Measurements from ENCODE around the gene ITPKB.
A peak's percentile ranks its signal among the peaks of the same experiment; 100 is the strongest.
"Not testable (repeated sequence)": the region's sequence is repeated elsewhere in the genome, so short reads cannot be mapped to it uniquely, and the experiment has no call there.

ITPKB gene

GRCh38 chr1:226754793-226755533 is 15.9 kb upstream of the ITPKB start:
- no peak for DNase-seq

- no peak for DNase-seq
Measured at GRCh38 chr1:226754097-226754496, 15.0 kb upstream of the ITPKB start.

GRCh38 chr1:226751703-226752102 is 12.6 kb upstream of the ITPKB start:
- no peak for DNase-seq

- DNase-seq, result no peak
Measured at GRCh38 chr1:226751214-226751613, 12.1 kb upstream of the ITPKB start.

- DNase-seq, result no peak
Measured at GRCh38 chr1:226749467-226749866, 10.4 kb upstream of the ITPKB start.

GRCh38 chr1:226748306-226748705 is 9.2 kb upstream of the ITPKB start:
- DNase-seq, result no peak

- not testable (repeated sequence) for DNase-seq
Measured at GRCh38 chr1:226747519-226748263, 8.6 kb upstream of the ITPKB start.

- no peak for DNase-seq
Measured at GRCh38 chr1:226743259-226743658, 4.2 kb upstream of the ITPKB start.

- DNase-seq, result no peak
Measured at GRCh38 chr1:226741009-226741408, 1.9 kb upstream of the ITPKB start.

GRCh38 chr1:226739696-226740065 is 599 bp upstream of the ITPKB start:
- no peak for DNase-seq

GRCh38 chr1:226738421-226738994 is 574 bp downstream of the ITPKB start:
- DNase-seq, result peak in 1 of 2 donors; percentile 56

- DNase-seq, result peak; percentile 58 to 65
Measured at GRCh38 chr1:226737819-226738420, 1.2 kb downstream of the ITPKB start.

GRCh38 chr1:226736908-226737818 is 1.9 kb downstream of the ITPKB start:
- peak; percentile 63 to 68 for DNase-seq

- DNase-seq, result peak in 1 of 2 donors; percentile 35
Measured at GRCh38 chr1:226736001-226736907, 2.8 kb downstream of the ITPKB start.

- no peak for DNase-seq
Measured at GRCh38 chr1:226735576-226735975, 3.5 kb downstream of the ITPKB start.

GRCh38 chr1:226734611-226735153 is 4.4 kb downstream of the ITPKB start:
- no peak for DNase-seq

GRCh38 chr1:226733876-226734275 is 5.2 kb downstream of the ITPKB start:
- no peak for DNase-seq

- no peak for DNase-seq
Measured at GRCh38 chr1:226733304-226733703, 5.8 kb downstream of the ITPKB start.

- DNase-seq, result no peak
Measured at GRCh38 chr1:226732856-226733291, 6.2 kb downstream of the ITPKB start.

GRCh38 chr1:226731257-226731893 is 7.7 kb downstream of the ITPKB start:
- DNase-seq, result no peak
